ENCODE results near the gene CYP4B1.

Gene CYP4B1

GRCh38 chr1:46793126-46793525, 5.7 kb upstream of the CYP4B1 start:
- no peak for DNase-seq (ENCODE audit: low read depth in 2 of 2)

GRCh38 chr1:46797696-46798470, 963 bp upstream of the CYP4B1 start:
- DNase-seq (ENCODE audit: low read depth in 2 of 2): no peak

- DNase-seq (ENCODE audit: low read depth in 2 of 2): no peak
Observed at GRCh38 chr1:46800742-46801141, 1.9 kb downstream of the CYP4B1 start.

GRCh38 chr1:46801323-46802055, 2.6 kb downstream of the CYP4B1 start:
- no peak for DNase-seq (ENCODE audit: low read depth in 2 of 2)

- DNase-seq (ENCODE audit: low read depth in 2 of 2): no peak
Observed at GRCh38 chr1:46802081-46802480, 3.2 kb downstream of the CYP4B1 start.

GRCh38 chr1:46802901-46803574, 4.2 kb downstream of the CYP4B1 start:
- no peak for DNase-seq (ENCODE audit: low read depth in 2 of 2)

- DNase-seq (ENCODE audit: low read depth in 2 of 2): no peak
Observed at GRCh38 chr1:46804027-46804889, 5.4 kb downstream of the CYP4B1 start.

- DNase-seq (ENCODE audit: low read depth in 2 of 2): no peak
Observed at GRCh38 chr1:46804926-46805325, 6.1 kb downstream of the CYP4B1 start.

- DNase-seq (ENCODE audit: low read depth in 2 of 2): no peak
Observed at GRCh38 chr1:46805755-46806154, 6.9 kb downstream of the CYP4B1 start.

- no peak for DNase-seq (ENCODE audit: low read depth in 2 of 2)
Observed at GRCh38 chr1:46806196-46807020, 7.6 kb downstream of the CYP4B1 start.

- DNase-seq (ENCODE audit: low read depth in 2 of 2): no peak
Observed at GRCh38 chr1:46807046-46807972, 8.5 kb downstream of the CYP4B1 start.

- no peak for DNase-seq (ENCODE audit: low read depth in 2 of 2)
Observed at GRCh38 chr1:46809071-46809470, 10.2 kb downstream of the CYP4B1 start.

- DNase-seq (ENCODE audit: low read depth in 2 of 2): no peak
Observed at GRCh38 chr1:46809904-46810303, 11.1 kb downstream of the CYP4B1 start.

- no peak for DNase-seq (ENCODE audit: low read depth in 2 of 2)
Observed at GRCh38 chr1:46810596-46810995, 11.8 kb downstream of the CYP4B1 start.

GRCh38 chr1:46811053-46811452, 12.2 kb downstream of the CYP4B1 start:
- DNase-seq (ENCODE audit: low read depth in 2 of 2): no peak

- no peak for DNase-seq (ENCODE audit: low read depth in 2 of 2)
Observed at GRCh38 chr1:46812065-46812963, 13.5 kb downstream of the CYP4B1 start.

- no peak for DNase-seq (ENCODE audit: low read depth in 2 of 2)
Observed at GRCh38 chr1:46812996-46813857, 14.4 kb downstream of the CYP4B1 start.
